ENCODE results near the gene TAMALIN. TPM values are rescaled to one million over a fixed set of nuclear protein-coding genes. Genes with fewer than 3 reads are reported as not detected.
"Not testable (repeated sequence)": the region's sequence is repeated elsewhere in the genome, so short reads cannot be mapped to it uniquely, and the experiment has no call there.

TAMALIN gene
- total RNA-seq, 1 donor from 2014 or later = 5.1 TPM

DNA sequence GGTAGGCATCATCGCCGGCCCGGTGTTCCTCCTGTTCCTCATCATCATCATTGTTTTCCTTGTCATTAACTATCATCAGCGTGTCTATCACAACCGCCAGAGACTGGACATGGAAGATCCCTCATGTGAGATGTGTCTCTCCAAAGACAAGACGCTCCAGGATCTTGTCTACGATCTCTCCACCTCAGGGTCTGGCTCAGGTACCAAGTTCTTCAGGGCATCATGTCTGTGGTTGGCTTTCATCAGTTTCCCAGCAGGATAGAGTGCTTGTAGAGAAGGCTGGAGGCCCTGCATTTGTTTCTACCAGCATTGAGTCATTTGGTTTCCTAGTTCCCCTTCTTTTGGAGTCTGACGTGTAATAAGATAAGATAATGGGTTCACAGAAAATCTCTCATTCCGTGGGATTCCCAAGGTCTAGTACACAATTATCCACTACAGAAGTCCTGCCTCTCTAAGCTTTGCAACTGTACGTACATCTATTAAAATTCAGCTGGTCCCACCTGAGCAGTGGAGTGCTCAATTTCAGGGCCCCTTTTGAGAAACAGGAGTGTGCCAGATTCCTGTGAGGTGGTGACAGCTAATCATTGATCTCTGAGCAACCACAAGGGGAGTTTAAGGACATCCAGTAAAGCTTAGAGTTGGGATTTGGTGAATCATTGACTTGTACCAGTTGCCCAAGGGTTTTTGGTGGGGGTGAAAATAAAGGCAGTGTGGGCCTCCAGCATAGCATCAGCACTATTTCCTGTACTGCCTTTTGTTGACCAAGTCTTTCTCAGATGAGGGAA lies 30.2 kb upstream of the TAMALIN start:
- Histone ChIP-seq H3K27me3 (ENCODE audit: control insufficient read depth, insufficient read depth, low read length) (no peaks in the 10 kb centered on the region), H3K36me3 (ENCODE audit: control insufficient read depth, insufficient read depth, low read length) (peaks cover 2% of the 10 kb centered on the region), H3K4me3 (ENCODE audit: low read depth, low read length) (no peak overlapping the region)
- TF ChIP-seq, protein P1, sequence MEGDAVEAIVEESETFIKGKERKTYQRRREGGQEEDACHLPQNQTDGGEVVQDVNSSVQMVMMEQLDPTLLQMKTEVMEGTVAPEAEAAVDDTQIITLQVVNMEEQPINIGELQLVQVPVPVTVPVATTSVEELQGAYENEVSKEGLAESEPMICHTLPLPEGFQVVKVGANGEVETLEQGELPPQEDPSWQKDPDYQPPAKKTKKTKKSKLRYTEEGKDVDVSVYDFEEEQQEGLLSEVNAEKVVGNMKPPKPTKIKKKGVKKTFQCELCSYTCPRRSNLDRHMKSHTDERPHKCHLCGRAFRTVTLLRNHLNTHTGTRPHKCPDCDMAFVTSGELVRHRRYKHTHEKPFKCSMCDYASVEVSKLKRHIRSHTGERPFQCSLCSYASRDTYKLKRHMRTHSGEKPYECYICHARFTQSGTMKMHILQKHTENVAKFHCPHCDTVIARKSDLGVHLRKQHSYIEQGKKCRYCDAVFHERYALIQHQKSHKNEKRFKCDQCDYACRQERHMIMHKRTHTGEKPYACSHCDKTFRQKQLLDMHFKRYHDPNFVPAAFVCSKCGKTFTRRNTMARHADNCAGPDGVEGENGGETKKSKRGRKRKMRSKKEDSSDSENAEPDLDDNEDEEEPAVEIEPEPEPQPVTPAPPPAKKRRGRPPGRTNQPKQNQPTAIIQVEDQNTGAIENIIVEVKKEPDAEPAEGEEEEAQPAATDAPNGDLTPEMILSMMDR (IDR thresholded peaks at IDR 0.05; ENCODE audit: insufficient read depth, low read length, poor library complexity, severe bottlenecking) = no peak
- peak; percentile 86 for DNase-seq (ENCODE audit: low read depth)

DNA sequence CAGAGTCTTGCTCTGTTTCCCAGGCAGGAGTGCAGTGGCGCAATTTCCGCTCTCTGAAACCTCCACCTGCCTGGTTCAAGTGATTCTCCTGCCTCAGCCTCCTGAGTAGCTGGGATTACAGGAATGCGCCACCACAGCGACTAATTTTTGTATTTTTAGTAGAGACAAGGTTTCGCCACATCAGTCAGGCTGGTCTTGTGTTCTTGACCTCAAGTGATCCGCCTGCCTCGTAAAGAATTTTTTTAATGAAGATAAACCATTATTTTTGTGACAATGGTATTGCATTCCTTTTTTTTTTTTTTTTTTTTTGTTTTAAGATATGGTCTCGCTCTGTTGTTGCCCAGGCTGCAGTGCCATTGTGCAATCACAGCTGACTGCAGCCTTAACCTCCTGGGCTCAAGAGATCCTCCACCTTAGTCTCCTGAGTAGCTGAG lies 29.4 kb upstream of the TAMALIN start:
- no peak for DNase-seq (ENCODE audit: low read depth)
- Histone ChIP-seq H3K4me3 (ENCODE audit: low read depth, low read length) (no peak overlapping the region), H3K36me3 (ENCODE audit: control insufficient read depth, insufficient read depth, low read length) (peaks cover 2% of the 10 kb centered on the region), H3K27me3 (ENCODE audit: control insufficient read depth, insufficient read depth, low read length) (no peaks in the 10 kb centered on the region)
- TF ChIP-seq, protein P1 (IDR thresholded peaks at IDR 0.05; ENCODE audit: insufficient read depth, low read length, poor library complexity, severe bottlenecking) = no peak

DNA sequence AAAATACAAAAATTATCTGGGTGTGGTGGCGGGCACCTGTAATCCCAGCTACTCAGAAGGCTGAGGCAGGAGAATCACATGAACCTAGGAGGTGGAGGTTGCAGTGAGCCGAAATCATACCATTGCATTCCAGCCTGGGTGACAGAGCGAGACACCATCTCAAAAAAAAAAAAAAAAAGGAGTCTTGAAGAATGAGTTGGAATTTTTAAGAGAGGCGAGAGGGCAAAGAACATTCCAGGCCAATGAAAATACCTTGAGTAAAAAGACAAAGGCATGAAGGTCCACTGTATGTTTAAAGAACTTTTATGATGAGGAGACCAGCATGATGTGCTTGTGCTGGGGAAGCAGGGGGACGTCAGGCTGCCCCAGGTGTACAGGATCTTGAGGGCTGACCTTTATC lies 27.4 kb upstream of the TAMALIN start:
- H3K27me3 ChIP-seq (ENCODE audit: control insufficient read depth, insufficient read depth, low read length); DNase-seq (ENCODE audit: low read depth); H3K4me3 ChIP-seq (ENCODE audit: low read depth, low read length); H3K36me3 ChIP-seq (ENCODE audit: control insufficient read depth, insufficient read depth, low read length): not testable (repeated sequence)

DNA sequence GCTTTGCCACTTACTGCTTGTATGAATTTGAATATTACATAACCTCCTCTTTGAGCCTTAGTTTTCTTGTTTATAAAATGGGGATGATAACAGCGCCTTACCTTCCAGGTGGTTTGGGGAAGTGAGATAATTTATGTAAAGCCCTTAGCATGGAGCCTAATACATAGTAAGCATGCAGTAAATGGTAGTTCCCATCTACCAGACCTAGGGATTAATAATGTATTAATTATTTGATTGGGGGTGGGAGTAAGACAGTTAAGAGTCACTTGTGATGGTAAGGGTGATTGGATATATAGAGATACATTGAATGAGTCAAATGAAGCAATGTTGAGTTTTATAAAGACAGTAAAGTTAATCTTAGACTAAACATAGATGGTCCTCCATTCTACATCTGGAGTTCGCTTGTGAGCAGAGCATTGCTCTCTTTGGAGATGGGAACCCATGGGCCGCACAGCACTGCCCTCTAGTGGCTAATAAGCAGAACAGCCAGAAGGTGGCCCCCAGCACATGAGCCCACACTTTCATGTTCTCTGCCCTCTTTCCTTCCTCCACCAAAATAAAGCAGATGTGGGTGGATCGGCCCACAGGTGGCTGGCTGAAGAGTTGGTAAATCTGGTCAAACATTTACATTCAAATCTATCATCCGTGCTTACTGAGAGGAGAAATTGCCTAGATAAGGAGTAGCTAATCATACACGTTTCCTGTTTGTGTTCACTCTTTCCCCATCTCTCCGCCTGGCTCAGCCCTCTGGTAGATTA lies 26.5 kb upstream of the TAMALIN start:
- no peak overlapping the region for H3K4me3 ChIP-seq (ENCODE audit: low read depth, low read length)
- DNase-seq (ENCODE audit: low read depth) = no peak
- H3K27me3 ChIP-seq (ENCODE audit: control insufficient read depth, insufficient read depth, low read length) = no peaks in the 10 kb centered on the region
- TF ChIP-seq, protein P1 (IDR thresholded peaks at IDR 0.05; ENCODE audit: insufficient read depth, low read length, poor library complexity, severe bottlenecking) = peak; percentile 94
- H3K36me3 ChIP-seq (ENCODE audit: control insufficient read depth, insufficient read depth, low read length) = peaks cover 4% of the 10 kb centered on the region

DNA sequence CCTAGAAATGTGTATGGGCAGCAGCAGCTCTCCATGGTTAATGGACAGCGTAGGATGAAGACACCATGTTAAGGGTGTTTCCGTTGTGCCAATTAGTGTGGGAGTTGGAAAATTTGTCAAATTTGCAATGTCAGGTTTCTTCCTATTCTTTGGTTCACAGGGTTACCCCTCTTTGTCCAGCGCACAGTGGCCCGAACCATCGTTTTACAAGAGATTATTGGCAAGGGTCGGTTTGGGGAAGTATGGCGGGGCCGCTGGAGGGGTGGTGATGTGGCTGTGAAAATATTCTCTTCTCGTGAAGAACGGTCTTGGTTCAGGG lies 26.0 kb upstream of the TAMALIN start:
- Histone ChIP-seq H3K4me3 (ENCODE audit: low read depth, low read length) (no peak overlapping the region), H3K36me3 (ENCODE audit: control insufficient read depth, insufficient read depth, low read length) (peaks cover 2% of the 10 kb centered on the region), H3K27me3 (ENCODE audit: control insufficient read depth, insufficient read depth, low read length) (no peaks in the 10 kb centered on the region)
- TF ChIP-seq, protein P1 (IDR thresholded peaks at IDR 0.05; ENCODE audit: insufficient read depth, low read length, poor library complexity, severe bottlenecking) = no peak
- no peak for DNase-seq (ENCODE audit: low read depth)

DNA sequence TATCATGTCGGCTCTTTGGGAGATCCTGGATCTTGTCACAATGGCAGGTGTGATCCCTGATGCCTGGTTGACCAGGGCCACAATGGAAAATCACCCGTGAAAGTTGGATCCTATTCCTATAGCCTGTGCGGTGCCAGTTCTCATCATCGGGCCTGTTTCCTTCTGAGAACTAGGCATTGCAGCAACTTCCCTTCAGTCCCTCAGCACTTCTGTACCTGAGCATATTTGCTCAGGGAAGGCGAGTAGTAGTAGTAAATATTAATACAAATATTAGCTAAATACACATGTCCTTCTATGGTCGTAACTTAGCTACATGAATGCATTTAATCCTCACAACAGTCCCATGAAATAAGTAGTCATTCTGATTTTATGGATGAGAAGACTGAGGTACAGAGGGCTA lies 22.1 kb upstream of the TAMALIN start:
- H3K27me3 ChIP-seq (ENCODE audit: control insufficient read depth, insufficient read depth, low read length) = no peaks in the 10 kb centered on the region
- no peak for DNase-seq (ENCODE audit: low read depth)
- TF ChIP-seq, protein P1 (IDR thresholded peaks at IDR 0.05; ENCODE audit: insufficient read depth, low read length, poor library complexity, severe bottlenecking) = no peak
- no peak overlapping the region for H3K4me3 ChIP-seq (ENCODE audit: low read depth, low read length)
- H3K36me3 ChIP-seq (ENCODE audit: control insufficient read depth, insufficient read depth, low read length) = peaks cover 2% of the 10 kb centered on the region
